Heart left ventricle (tissue), 16 donors: ENCODE measurements around the gene FETUB. TPM values are rescaled to one million over a fixed set of nuclear protein-coding genes. Genes with fewer than 3 reads are reported as not detected.

Experiments used
- ATAC-seq, 4 donors: fragments of 200-7000 bp; cut with Tn5 transposase; one replicate each; pipeline ENCODE4 v1.9.1; 2020 to 2022; ENCODE audit warnings: moderate library complexity in 4 of 4, mild to moderate bottlenecking in 3 of 4, moderate number of reproducible peaks in 1 of 4
- DNase-seq, 5 donors: peaks; one replicate each; pipeline ENCODE4 v3.0.0-alpha.2; 2020
- H3K27ac ChIP-seq, 12 donors: fragments of 200-600 bp; sonication (generic) in 4 of 12; one replicate each; pipeline versions ENCODE4 v1.5.0 to v1.8.0; 2016 to 2022; ENCODE audit warnings: mild to moderate bottlenecking in 2 of 12
- H3K27me3 ChIP-seq, 9 donors: fragments of 200-600 bp; sonication (generic) in 2 of 9; one replicate each; pipeline versions ENCODE4 v1.5.1 to v1.8.0; 2016 to 2022; ENCODE audit warnings: mild to moderate bottlenecking in 3 of 9
- H3K36me3 ChIP-seq, 9 donors: fragments of 200-600 bp; sonication (generic) in 2 of 9; one replicate each; pipeline versions ENCODE4 v1.5.0 to v1.8.0; 2018 to 2022; ENCODE audit warnings: mild to moderate bottlenecking in 2 of 9
- H3K4me1 ChIP-seq, 12 donors: fragments of 200-600 bp; sonication (generic) in 4 of 12; one replicate each; pipeline versions ENCODE4 v1.5.0 to v1.8.0; 2016 to 2022; ENCODE audit warnings: mild to moderate bottlenecking in 3 of 12
- H3K4me3 ChIP-seq, 12 donors: fragments of 200-600 bp; sonication (generic) in 4 of 12; one replicate each; pipeline versions ENCODE4 v1.5.0 to v1.8.0; 2017 to 2022; ENCODE audit warnings: mild to moderate bottlenecking in 9 of 12, moderate library complexity in 4 of 12
- H3K9me3 ChIP-seq, 12 donors: fragments of 200-600 bp; sonication (generic) in 4 of 12; one replicate each; pipeline versions ENCODE4 v1.5.0 to v1.8.0; 2016 to 2022; ENCODE audit warnings: mild to moderate bottlenecking in 1 of 12
- CTCF ChIP-seq, 12 donors: fragments of 200-600 bp; sonication (generic) in 4 of 12; IDR thresholded peaks; one replicate each; pipeline versions ENCODE4 v1.5.0 to v1.8.0; 2018 to 2022; ENCODE audit warnings: antibody characterized with exemption in 12 of 12, mild to moderate bottlenecking in 5 of 12
- POLR2A ChIP-seq, 2 donors: fragments of 450-650 bp; IDR thresholded peaks; one replicate each; pipeline ENCODE4 v1.6.1; 2017; ENCODE audit warnings: antibody characterized with exemption in 2 of 2, mild to moderate bottlenecking in 2 of 2, moderate library complexity in 2 of 2
- WGBS, 4 donors: extraction: QIAGEN DNeasy Blood & Tissue Kit in 2 of 4; methylation state at CpG; one replicate each; pipeline versions ENCODE4 v1.1.5 to v1.1.7; 2013 to 2018; 5-methylcytosine and 5-hydroxymethylcytosine counted together
- intact Hi-C, 10 donors: fragments of 100-400 bp; cut with DNase I; formaldehyde crosslinking; loops; one replicate each; pipeline versions ENCODE4 v1.11.1 to v1.14.2; 2022
- polyA plus RNA-seq, 2 donors: library from polyadenylated mRNA; stranded (reverse); fragments of 200-250 nt; gene quantifications; one replicate each; pipeline ENCODE4 v1.2.3, GENCODE V29; 2013
- total RNA-seq, 9 donors: library from RNA; depleted of rRNA in 2 of 9; stranded (reverse); fragments of >200 nt in 2 of 9; fragmentation: NEBNext Ultra II Directional in 3 of 9; extraction: Animal tissue kit (Norgen Biotek cat#: 25700) in 3 of 9; gene quantifications; one replicate each; pipeline versions ENCODE4 v1.1.0 to v1.2.4, GENCODE V29; 2016 to 2023
- donor health status: ischemic (EF 13 %, LVEDD 7.1; RV severe dilation, severe dysfunction).
- donor health status: healthy with polysubstance abuse.
- donor health status: DM: no; HTN: yes; CAD: no.
- donor health status: DM: no; HTN: no; CAD: no.
- donor health status: ischemic (EF 25% LVEDD 6.9; RV normal size, moderate dysfunction).
- donor health status: ischemic (EF 25% LVEDD 5.7; RV mildly dilated, moderate dysfunction).
- donor health status: healthy.
- donor health status: DM: yes; HTN: yes; CAD: no.
- donor health status: ischemic (EF 35%, LVEDD 5.7; RV mildly dilated, moderate dysfunction).
- donor health status: nonischemic (EF 11% LVEDD 7.7; RV severe dilation, severe dysfunction).
- donor health status: DM: yes; HTN: yes; CAD: no.
- donor health status: PGD.
- donor health status: ischemic (EF 29% LVEDD 5.4; RV normal size, mild dysfunction).
- donor health status: nonischemic (EF 23%, LVEDD 6.1; RV moderate dilation, normal function).

FETUB gene
- total and polyA plus RNA-seq, 11 donors, result 0.14 TPM; not detected in 10

DNA sequence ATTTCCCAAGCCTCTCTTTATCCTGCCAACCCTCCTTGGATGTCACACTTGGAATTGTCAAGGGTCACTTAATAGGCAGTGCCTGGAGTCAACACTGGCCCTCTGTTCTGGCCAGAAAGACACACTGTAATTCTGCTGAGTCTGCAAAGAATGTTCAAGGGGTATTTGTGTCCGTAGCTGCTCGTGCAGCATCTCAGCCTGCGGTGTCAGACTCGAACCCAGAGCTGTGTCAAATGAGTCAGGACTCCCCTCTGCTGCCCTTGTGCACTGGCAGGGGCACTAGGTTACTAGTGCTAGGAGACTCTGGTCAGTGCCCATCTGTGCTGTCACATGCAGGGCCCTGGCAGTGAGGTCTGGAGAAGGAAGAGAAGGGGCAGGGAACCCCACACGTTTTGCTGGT lies 28.1 kb upstream of the FETUB start:
- WGBS, 4 donors, result 68 to 79% (median 75%) methylated on average over 5 of the region's 5 CpGs
- H3K4me1 ChIP-seq, result peaks cover 0 to 14% (median 3%) of the 10 kb centered on the region in 12 donors
- no peak for DNase-seq

GRCh38 chr3:186612721-186613636 lies 27.2 kb upstream of the FETUB start, which contains the start of gene AHSG:
TSS of gene AHSG (plus strand) at chr3:186613060. CDS start at chr3:186613142, 82 bp downstream.
- Histone ChIP-seq H3K27ac (no peak within 1 kb of the TSS), H3K9me3 (no peaks in the 10 kb centered on the region), H3K27me3 (peaks cover 0 to 36% (median 0%) of the 10 kb centered on the region in 9 donors), H3K36me3 (no peaks in the 10 kb centered on the region), H3K4me1 (peaks cover 0 to 19% (median 4%) of the 10 kb centered on the region in 12 donors), H3K4me3 (no peak within 1 kb of the TSS)
- TF ChIP-seq POLR2A (IDR thresholded peaks at IDR 0.05), result no peak
- TF ChIP-seq CTCF (IDR thresholded peaks at IDR 0.05), result no peak
- DNase-seq (no peak), ATAC-seq (no peak)
- 81 to 92% (median 86%) methylated on average over 7 of the region's 7 CpGs for WGBS, 4 donors
- intact Hi-C loops, result loop anchor here in 9 of 10 donors (5.0 to 10.0 kb wide), 5 partner anchors 139 to 1102 kb away; no protein-coding TSS in a partner anchor

More for the DNA sequence above, 28.1 kb upstream of the FETUB start:
- Histone ChIP-seq H3K36me3 (no peaks in the 10 kb centered on the region), H3K27me3 (peaks cover 0 to 28% (median 0%) of the 10 kb centered on the region in 9 donors), H3K9me3 (no peaks in the 10 kb centered on the region), H3K4me3 (no peak overlapping the region), H3K27ac (no peak overlapping the region)
- ATAC-seq, result no peak
- intact Hi-C loops, result loop anchor here in 9 of 10 donors (5.0 to 10.0 kb wide), 5 partner anchors 140 to 1103 kb away; no protein-coding TSS in a partner anchor
- TF ChIP-seq CTCF (IDR thresholded peaks at IDR 0.05), result no peak
- no peak for TF ChIP-seq POLR2A (IDR thresholded peaks at IDR 0.05)

GRCh38 chr3:186613637-186614265 lies 26.4 kb upstream of the FETUB start:
- Histone ChIP-seq H3K27ac (no peak overlapping the region), H3K9me3 (no peaks in the 10 kb centered on the region), H3K36me3 (no peaks in the 10 kb centered on the region), H3K4me1 (peaks cover 0 to 19% (median 4%) of the 10 kb centered on the region in 12 donors), H3K4me3 (no peak overlapping the region), H3K27me3 (peaks cover 0 to 44% (median 0%) of the 10 kb centered on the region in 9 donors)
- intact Hi-C loops, result loop anchor here (2.0 to 10.0 kb wide), 7 partner anchors 139 to 1101 kb away; no protein-coding TSS in a partner anchor
- DNase-seq (no peak), ATAC-seq (no peak)
- 48 to 58% (median 51%) methylated on average over 4 of the region's 4 CpGs for WGBS, 4 donors
- no peak for TF ChIP-seq CTCF (IDR thresholded peaks at IDR 0.05)
- TF ChIP-seq POLR2A (IDR thresholded peaks at IDR 0.05), result no peak

GRCh38 chr3:186614266-186614596 lies 26.0 kb upstream of the FETUB start:
- Histone ChIP-seq H3K27ac (no peak overlapping the region), H3K36me3 (no peaks in the 10 kb centered on the region), H3K9me3 (no peaks in the 10 kb centered on the region), H3K4me1 (peaks cover 0 to 19% (median 4%) of the 10 kb centered on the region in 12 donors), H3K4me3 (no peak overlapping the region), H3K27me3 (peaks cover 0 to 44% (median 0%) of the 10 kb centered on the region in 9 donors)
- intact Hi-C loops, result loop anchor here (2.0 to 10.0 kb wide), 7 partner anchors 138 to 1101 kb away; no protein-coding TSS in a partner anchor
- DNase-seq (no peak), ATAC-seq (no peak)
- 28 to 56% (median 49%) methylated on average over 6 of the region's 6 CpGs for WGBS, 4 donors
- no peak for TF ChIP-seq CTCF (IDR thresholded peaks at IDR 0.05)
- TF ChIP-seq POLR2A (IDR thresholded peaks at IDR 0.05), result no peak
